GM18873 (cell line): Measurements from ENCODE around the gene SPON2.

Experiments
- ATAC-seq: cut with Tn5 transposase; IDR thresholded peaks from one replicate; pipeline ENCODE4 v1.9.1; 2021; ENCODE audit warnings: mild to moderate bottlenecking, moderate library complexity, moderate number of reproducible peaks; ENCODE audit not compliant: unreplicated experiment, low FRiP score

The SPON2 gene

GRCh38 chr4:1172228-1172851 lies at the start of gene SPON2:
TSS of gene SPON2 (minus strand) at chr4:1172583.
- no peak for ATAC-seq

DNA sequence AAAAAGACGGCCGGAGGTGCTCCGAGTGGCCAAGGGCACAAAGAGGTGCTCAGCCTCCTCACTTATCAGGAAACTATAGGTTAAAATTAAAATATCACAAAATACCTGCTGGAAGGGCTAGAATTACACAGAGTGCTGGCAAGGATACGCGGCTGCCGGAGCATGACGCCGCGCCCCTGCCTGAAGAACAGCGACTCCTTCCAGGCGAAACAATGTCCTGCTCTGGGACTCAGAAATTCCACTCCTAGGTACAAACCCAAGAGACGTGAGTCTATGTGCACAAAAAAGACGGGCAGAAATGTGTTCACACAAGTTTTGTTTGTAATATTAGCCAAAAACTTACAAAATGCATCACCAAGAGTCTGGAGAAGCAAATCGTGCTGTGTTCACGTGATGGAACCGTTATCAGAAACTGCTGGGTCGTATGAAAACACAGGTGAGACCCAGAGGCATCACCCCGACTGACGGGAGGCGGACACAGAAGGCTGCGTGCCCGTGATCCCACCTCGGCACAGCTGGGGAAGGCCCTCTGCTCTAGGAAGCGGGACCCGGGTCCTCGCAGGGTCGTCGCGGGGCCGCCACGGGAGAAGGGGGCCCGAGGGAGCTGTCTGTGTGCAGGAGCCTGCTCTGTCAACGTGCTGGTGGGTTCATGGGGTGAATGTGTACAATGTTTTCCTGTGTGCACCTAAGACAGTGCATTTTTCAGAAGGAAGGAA lies 48.9 kb upstream of the SPON2 start:
- ATAC-seq: no peak

GRCh38 chr4:1220566-1220965 lies 48.2 kb upstream of the SPON2 start:
- ATAC-seq: no peak

GRCh38 chr4:1219566-1219950 lies 47.2 kb upstream of the SPON2 start:
- ATAC-seq: no peak

DNA sequence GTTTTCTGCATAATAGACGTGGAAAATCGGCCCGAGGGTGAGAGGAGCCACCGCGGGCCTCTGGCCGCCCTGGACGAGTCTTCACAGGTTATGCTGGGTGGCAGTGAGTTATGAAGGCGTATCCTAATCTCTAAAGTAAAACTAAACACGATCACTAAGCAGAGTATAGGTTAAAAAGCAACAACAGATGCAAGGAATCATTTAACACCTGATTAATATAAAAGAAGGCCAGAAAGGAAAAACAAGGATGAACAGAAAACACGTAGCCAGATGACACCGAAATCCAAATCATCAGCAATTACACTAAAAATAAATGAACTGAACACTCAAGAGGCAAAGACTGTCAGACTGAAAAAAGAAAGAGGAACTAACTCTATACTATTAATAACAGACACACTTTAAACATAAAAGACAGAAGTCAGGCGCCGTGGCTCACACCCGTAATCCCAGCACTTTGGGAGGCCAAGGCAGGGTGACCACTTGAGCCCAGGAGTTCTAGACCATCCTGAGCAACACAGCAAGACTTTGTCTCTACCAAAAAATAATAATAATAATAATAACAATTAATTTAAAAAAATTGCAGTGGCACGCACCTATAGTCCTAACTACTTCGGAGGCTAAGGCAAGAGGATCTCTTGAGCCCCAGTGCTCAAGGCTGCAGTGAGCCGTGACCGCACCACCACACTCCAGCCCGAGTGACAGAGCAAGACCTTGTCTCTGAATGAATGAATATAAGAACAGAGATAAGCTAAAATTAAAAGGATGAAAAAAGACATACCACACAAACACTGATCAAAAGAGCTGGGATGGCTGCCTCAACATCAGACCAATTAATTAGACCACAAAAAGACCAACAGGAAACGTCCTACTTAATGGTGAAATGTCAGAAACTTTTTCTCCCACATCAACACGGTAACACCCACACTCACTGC lies 46.5 kb upstream of the SPON2 start:
- peak; percentile 67 for ATAC-seq

GRCh38 chr4:1217366-1217765 lies 45.0 kb upstream of the SPON2 start:
- ATAC-seq: no peak

- ATAC-seq: no peak
Measured at GRCh38 chr4:1216869-1217294, 44.5 kb upstream of the SPON2 start.

DNA sequence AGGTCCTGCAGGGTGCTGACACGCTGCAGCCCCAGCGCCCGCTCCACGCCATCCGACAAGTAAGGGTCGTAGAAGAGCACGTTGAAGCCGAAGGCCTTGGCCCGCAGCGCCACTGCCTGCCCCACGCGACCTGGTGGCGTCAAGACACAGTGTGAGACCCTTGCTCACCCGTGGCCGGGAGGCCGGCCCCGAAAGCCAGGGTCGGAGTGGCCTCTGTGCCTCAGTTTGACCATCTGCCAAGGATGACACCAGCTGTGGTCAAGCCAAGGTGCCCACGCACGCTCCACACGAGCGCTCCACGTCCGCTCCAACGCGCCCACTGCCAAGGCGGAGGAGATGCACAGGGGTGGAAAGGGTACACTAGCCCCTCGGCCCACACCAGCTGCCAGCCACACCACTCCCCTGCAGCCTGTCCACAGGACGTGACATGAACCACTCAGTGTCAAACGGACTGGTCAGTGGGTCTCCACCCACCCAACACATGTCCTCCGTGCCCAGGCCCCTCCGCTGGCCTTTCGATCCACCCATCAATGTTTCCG lies 43.8 kb upstream of the SPON2 start:
- ATAC-seq: no peak

DNA sequence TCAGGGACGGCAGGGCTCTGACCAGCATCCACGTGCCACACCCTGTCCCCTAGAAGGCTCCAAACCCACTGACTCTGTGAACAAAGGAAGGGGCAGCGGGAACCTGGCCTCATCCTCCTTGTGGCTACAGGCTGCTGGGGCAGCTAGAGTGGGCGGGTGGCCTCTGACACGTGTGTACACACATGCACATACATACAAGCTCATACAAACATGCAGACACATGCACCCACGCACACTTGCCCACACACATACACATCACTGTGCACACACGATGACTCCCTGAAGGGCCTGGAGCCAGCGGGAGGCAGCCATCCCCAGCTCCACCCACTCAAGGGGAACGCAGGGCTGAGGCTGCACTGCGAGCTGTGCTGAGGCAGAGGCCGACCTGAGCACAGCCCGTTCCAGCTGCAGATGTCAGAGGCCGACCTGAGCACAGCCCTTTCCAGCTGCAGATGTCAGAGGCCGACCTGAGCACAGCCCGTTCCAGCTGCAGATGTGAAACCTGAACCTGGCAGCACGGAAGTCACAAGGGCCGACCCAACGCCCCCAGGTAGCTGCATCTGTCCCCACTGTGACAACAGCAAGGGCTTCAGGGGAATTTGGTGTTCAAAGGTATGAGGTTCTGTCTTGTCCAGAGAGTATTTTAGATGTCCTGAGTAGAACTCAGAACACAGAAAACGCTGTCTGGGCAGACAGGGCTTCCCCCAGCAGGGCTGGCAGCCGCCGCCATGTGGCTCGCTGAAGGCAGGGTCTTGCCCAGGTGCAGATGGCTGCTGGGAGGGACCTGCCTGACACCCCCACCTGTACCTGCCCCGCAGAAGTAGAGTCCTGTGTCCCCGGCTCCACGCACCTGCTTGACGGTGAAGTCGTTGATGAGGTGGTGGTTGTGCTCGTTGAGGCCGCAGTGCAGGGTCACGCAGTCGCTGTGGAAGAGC lies 43.0 kb upstream of the SPON2 start:
- ATAC-seq: no peak

GRCh38 chr4:1214101-1215095 lies 42.0 kb upstream of the SPON2 start:
- ATAC-seq: no peak

DNA sequence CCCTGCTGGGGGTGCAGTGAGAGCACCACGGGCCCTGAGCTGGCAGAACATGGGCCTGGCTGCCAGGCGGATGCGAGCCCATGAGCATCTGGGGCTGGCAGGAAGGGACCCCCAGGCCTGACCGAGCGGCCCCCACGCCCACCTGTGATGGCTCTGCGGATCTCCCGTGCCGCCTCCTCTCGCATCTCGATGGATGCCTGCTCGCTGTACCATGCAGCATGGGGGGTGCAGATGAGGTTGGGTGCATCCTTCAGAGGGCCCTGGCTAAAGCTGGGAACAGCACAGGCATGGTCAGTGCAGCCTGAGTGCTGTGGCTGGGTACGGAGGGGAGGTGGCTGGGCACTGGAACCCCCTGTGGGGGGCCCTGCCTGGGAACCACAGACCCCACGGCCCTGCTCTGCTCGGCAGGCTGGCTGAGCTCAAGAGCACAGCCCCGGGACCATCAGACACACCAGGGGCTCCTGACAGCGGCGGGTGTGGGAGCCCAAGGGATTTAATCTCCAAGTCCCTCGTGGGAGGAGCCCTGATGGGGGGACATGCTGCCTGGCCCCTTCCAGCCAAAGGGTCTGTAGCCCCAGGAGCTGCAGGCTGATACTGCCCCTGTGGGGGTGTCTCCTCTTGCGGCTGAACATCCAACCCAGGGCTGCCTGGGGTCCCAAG lies 41.1 kb upstream of the SPON2 start:
- no peak for ATAC-seq

GRCh38 chr4:1212546-1213335 lies 40.4 kb upstream of the SPON2 start:
- ATAC-seq: no peak

- no peak for ATAC-seq
Measured at GRCh38 chr4:1211891-1212545, 39.6 kb upstream of the SPON2 start.

DNA sequence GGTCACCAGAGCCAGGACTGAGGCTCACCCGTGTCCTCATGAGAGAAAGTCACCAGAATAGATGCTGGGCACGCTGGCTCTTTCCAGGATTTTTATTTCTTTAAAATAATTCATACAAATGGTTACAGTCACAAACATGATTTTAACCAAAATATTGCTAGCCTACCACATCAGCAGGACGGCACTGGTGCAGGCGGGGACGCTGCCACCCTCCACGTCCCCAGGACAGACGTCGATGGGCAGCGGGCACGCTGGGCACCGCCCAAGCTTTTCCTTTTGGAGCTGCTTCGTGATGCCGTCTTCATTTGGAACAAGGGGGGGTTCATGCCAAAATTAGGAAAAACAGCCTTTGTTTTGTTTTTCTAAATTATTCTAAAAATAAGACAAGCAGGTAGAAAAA lies 39.0 kb upstream of the SPON2 start:
- ATAC-seq: no peak

GRCh38 chr4:1210971-1211370 lies 38.6 kb upstream of the SPON2 start:
- ATAC-seq: no peak

GRCh38 chr4:1210241-1210841 lies 38.0 kb upstream of the SPON2 start:
- ATAC-seq: no peak

DNA sequence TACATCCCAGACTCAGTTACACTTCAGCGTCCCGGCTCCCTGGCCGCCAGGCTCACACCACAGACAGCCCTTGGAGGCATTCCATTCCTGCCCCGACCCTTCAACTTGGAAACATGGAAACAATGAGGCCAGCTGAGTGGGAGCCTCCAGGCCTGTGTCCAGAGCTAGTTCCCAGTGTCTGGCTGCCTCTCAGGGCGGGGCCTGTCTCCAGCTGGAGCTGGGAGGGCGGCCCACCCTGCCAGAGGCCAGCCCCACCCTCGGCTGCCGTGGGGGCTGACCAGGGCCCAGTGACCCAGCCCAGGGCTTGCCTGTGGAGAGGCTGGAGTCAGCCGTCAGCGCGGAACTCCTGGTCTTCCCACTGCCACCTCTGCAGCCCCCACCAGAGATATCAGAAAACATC lies 37.4 kb upstream of the SPON2 start:
- ATAC-seq: no peak
